Mesodermal cell (in vitro differentiated cells): ENCODE measurements around the gene RGS8.

Source experiments
- H3K27ac ChIP-seq: 2 replicates; pipeline ENCODE4 v1.7.0; 2013; ENCODE audit warnings: mild to moderate bottlenecking, low read depth, low read length, moderate library complexity; ENCODE audit not compliant: severe bottlenecking
- H3K36me3 ChIP-seq: 2 replicates; pipeline ENCODE4 v1.7.1; 2013; ENCODE audit warnings: mild to moderate bottlenecking, low read length, moderate library complexity; ENCODE audit not compliant: control insufficient read depth, insufficient read depth
- H3K4me1 ChIP-seq: one replicate; pipeline ENCODE4 v1.7.1; 2013; ENCODE audit warnings: mild to moderate bottlenecking, low read length; ENCODE audit not compliant: insufficient read depth, control insufficient read depth, poor library complexity, severe bottlenecking
- H3K4me3 ChIP-seq: 2 replicates; pipeline ENCODE4 v1.7.0; 2013; ENCODE audit warnings: low read length, control low read depth, mild to moderate bottlenecking; ENCODE audit not compliant: insufficient read depth, poor library complexity, severe bottlenecking; ENCODE audit errors: extremely low read depth
- H3K9me3 ChIP-seq: 2 replicates; pipeline ENCODE4 v1.7.1; 2013; ENCODE audit warnings: mild to moderate bottlenecking, low read length, moderate library complexity; ENCODE audit not compliant: control insufficient read depth
- WGBS, 2 experiments: methylation state at CpG; one replicate each; pipeline ENCODE4 v1.1.5; 2013; ENCODE audit warnings: missing lambda C conversion rate in 2 of 2; ENCODE audit not compliant: insufficient coverage in 2 of 2; 5-methylcytosine and 5-hydroxymethylcytosine counted together

Gene RGS8

GRCh38 chr1:182671750-182672486, 12.5 kb downstream of the RGS8 start:
- Histone ChIP-seq H3K4me1 (peaks cover 22% of the 10 kb centered on the region), H3K9me3 (no peaks in the 10 kb centered on the region), H3K4me3 (no peak overlapping the region), H3K36me3 (no peaks in the 10 kb centered on the region), H3K27ac (no peak overlapping the region)
- WGBS, 2 experiments: 74 to 77% methylated on average over 7 to 8 of the region's 12 CpGs

DNA sequence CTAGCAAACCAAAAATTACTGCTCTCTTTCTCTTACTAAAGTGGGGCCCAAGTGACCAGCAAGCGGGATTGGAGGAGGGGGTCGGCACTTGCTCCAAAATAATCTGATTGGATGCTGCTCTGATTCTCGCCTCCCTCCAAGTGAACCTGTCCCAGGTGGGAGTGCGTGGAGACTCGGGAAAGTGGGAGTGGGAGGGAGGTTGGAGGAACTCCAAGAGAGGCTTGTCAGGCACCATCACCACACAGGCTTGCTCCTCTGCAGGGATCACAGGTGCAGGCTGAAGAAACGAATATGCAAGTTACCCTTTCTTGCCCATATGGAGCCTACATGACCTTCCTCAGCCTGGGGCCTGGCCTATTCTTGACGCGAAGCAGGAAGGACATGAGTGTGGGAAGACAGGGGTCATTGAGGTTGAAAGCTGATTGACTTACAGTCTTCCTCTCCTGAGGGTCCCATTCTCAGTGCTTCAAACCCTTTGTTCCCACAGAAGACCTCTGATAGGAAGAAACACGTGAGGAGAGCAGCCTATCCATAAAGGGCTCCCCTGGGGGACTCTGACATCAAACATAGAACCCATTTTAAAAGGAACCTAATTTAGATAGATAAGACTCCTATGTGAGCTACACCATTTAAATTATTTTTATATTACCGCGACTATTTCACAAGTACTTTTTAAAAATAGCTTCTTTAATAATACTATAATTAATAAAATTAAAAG, 14.2 kb downstream of the RGS8 start:
- Histone ChIP-seq H3K9me3 (no peaks in the 10 kb centered on the region), H3K4me1 (peaks cover 31% of the 10 kb centered on the region), H3K36me3 (no peaks in the 10 kb centered on the region), H3K4me3 (no peak overlapping the region), H3K27ac (no peak overlapping the region)
- WGBS, 2 experiments: 91% methylated on average over 5 to 7 of the region's 11 CpGs

DNA sequence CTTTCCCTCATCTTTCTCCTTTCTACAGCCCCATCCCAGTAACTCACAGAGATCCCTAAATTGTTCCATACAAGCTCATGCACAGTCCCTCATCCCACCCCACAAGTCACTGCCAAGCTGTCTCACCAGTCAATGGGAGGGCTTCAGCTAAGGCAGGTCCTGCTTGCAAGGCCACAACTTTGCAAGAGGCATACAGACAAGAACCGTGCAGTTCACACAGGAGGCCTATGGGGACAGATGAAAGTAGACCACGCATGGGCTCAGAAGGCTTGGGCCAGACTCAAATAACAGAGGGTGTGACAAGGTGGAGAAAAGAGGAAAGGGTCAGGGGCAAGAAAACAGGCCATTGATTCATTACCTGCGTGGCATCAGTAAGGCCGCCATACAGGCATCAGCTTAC, 15.1 kb downstream of the RGS8 start:
- Histone ChIP-seq H3K4me3 (no peak overlapping the region), H3K9me3 (no peaks in the 10 kb centered on the region), H3K4me1 (peaks cover 25% of the 10 kb centered on the region), H3K36me3 (no peaks in the 10 kb centered on the region), H3K27ac (no peak overlapping the region)
- 78 to 86% methylated on average over 4 of the region's 4 CpGs for WGBS, 2 experiments

DNA sequence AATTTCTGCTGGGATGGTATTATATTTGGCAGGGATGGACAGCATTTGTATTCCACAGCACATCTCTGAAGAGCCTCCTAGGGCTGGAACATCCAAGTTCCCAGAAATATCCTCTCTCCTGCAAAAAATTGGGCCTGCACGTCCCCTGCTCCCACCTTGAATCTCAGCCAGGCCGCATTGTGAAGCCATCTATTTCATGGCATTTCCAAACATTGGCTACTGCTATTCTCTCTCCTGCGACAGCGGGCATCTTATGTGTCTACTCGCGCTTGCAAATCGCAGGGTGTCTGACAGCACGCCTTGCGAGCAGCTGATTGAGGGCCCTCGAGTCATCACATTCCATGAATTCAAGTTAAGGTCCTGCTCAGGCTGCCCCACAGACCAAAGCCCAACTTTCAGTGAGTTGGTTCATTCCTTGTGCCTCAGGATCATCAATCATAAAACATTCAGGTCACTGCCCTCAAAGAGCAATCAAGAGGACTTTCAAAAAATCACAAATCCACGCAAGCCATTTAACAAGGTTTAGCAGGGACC, 15.8 kb downstream of the RGS8 start:
- 77 to 92% methylated on average over 10 to 11 of the region's 11 CpGs for WGBS, 2 experiments
- Histone ChIP-seq H3K4me1 (peaks cover 25% of the 10 kb centered on the region), H3K36me3 (no peaks in the 10 kb centered on the region), H3K9me3 (no peaks in the 10 kb centered on the region), H3K27ac (no peak overlapping the region), H3K4me3 (no peak overlapping the region)

DNA sequence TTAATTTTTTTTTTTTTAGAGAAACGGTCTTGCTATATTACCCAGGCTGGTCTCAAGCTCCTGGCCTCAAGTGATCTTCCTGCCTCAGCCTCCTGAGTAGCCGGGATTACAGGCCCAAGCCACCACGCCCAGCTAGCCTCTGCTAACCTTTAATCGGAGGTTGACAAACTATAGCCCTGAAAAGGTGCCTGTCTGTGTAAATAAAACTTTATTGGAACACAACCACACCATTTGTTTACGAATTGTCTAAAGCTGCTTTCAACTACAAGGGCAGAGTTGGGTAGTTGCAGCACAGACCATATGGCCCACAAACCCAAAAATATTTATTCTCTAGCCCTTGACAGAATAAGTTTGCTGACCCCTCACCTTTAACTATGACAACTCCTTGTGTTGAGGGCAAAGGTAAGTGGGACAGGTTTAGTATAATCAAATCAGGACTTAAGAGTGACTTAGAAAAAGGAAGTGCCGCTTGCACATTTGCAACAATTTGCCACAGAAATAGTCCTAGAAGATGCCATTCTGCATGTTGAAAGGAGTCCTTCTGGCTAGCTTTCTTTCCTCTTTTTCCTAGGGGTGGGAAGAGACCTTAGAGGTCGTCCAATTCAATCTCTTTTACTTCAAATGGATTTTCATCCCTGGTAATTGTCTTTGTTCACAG, 16.4 kb downstream of the RGS8 start:
- no peak overlapping the region for H3K27ac ChIP-seq
- H3K36me3 ChIP-seq: no peaks in the 10 kb centered on the region
- peaks cover 25% of the 10 kb centered on the region for H3K4me1 ChIP-seq
- 95 to 100% methylated on average over 3 to 5 of the region's 7 CpGs for WGBS, 2 experiments
- no peak overlapping the region for H3K4me3 ChIP-seq
- H3K9me3 ChIP-seq: no peaks in the 10 kb centered on the region

GRCh38 chr1:182666706-182667105, 17.7 kb downstream of the RGS8 start:
- H3K4me1 ChIP-seq: peaks cover 21% of the 10 kb centered on the region
- H3K4me3 ChIP-seq: no peak overlapping the region

DNA sequence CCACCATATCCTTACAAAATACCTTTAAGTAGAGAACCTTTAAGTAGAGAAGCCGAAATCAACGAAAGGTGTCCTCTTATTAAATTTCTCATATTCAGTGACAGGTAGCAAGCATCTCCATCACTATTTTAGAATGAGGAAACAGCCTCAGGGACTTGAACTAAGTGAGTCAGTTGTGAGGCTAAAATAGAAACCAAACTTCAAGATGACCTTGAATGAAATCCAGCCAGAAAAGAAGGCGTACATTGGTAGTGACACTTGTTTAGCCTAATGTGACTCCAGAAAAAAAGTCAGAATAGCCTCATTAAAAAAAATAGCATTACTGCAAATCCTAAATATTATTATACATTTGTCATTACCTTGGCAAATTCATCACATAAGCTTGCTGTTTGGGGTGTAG, 20.1 kb downstream of the RGS8 start:
- Histone ChIP-seq H3K27ac (no peak overlapping the region), H3K4me3 (no peak overlapping the region), H3K4me1 (peaks cover 15% of the 10 kb centered on the region), H3K9me3 (no peaks in the 10 kb centered on the region), H3K36me3 (no peaks in the 10 kb centered on the region)
- WGBS, 2 experiments: 93% methylated on average over 3 of the region's 3 CpGs; no CpG with 5 or more reads in 1 of the 2 experiments

More at GRCh38 chr1:182666706-182667105, 17.7 kb downstream of the RGS8 start:
- no peaks in the 10 kb centered on the region for H3K9me3 ChIP-seq
- 36 to 47% methylated on average over 3 to 8 of the region's 9 CpGs for WGBS, 2 experiments
- no peaks in the 10 kb centered on the region for H3K36me3 ChIP-seq
- H3K27ac ChIP-seq: no peak overlapping the region

GRCh38 chr1:182662956-182663355, 21.4 kb downstream of the RGS8 start:
- Histone ChIP-seq H3K4me3 (no peak overlapping the region), H3K36me3 (no peaks in the 10 kb centered on the region), H3K4me1 (peaks cover 10% of the 10 kb centered on the region), H3K9me3 (no peaks in the 10 kb centered on the region), H3K27ac (no peak overlapping the region)
- WGBS, 2 experiments: 75 to 83% methylated on average over 3 of the region's 3 CpGs

DNA sequence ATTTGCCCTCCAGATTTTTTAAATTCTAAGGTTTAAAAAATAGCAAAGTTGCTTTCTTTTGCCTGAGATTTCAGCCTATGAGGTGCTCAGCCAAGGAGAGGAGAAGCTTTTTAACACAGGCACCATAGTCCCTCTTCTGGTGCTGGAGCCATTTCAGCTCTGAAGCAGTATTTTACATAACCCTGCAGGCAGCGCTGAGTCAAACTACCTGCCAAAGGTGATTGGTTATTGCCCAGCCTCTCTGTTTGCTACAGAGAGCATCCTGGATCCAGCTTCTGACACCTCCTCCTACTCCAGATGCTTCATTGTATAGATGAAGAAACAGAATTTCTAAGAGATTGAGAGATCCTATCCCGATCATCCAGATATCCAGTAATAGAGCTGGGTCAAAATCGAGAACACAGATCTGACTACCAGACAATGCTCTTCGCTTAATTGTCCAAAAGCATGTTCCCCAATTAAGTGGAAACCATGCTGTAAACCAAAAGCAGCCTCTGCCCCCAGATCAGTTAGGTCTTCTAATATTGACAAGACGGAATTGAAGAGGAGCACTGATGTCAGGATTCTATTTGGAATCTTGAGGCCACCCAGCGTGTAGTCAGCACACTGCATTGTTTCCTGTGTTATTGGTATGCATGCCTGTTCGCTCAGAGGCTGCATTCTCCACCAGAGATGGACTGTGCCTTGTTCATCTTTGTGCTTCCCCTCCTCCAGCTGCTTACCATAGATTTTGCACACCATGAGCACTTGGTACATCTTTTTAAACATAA, 22.1 kb downstream of the RGS8 start:
- Histone ChIP-seq H3K4me1 (peaks cover 10% of the 10 kb centered on the region), H3K4me3 (no peak overlapping the region), H3K9me3 (no peaks in the 10 kb centered on the region), H3K27ac (no peak overlapping the region), H3K36me3 (no peaks in the 10 kb centered on the region)
- WGBS, 2 experiments: 52 to 64% methylated on average over 7 of the region's 7 CpGs

GRCh38 chr1:182658055-182658454, 26.3 kb downstream of the RGS8 start:
- no peaks in the 10 kb centered on the region for H3K4me1 ChIP-seq
- no peak overlapping the region for H3K4me3 ChIP-seq
- no peaks in the 10 kb centered on the region for H3K36me3 ChIP-seq
- no peaks in the 10 kb centered on the region for H3K9me3 ChIP-seq
- H3K27ac ChIP-seq: no peak overlapping the region
